Measurements from ENCODE around the gene SNX33.
"Not testable (repeated sequence)": the region's sequence is repeated elsewhere in the genome, so short reads cannot be mapped to it uniquely, and the experiment has no call there.

SNX33 gene

GRCh38 chr15:75699961-75700874, 52.5 kb downstream of the SNX33 start:
- not testable (repeated sequence) for DNase-seq (ENCODE audit: low spot score)

DNA sequence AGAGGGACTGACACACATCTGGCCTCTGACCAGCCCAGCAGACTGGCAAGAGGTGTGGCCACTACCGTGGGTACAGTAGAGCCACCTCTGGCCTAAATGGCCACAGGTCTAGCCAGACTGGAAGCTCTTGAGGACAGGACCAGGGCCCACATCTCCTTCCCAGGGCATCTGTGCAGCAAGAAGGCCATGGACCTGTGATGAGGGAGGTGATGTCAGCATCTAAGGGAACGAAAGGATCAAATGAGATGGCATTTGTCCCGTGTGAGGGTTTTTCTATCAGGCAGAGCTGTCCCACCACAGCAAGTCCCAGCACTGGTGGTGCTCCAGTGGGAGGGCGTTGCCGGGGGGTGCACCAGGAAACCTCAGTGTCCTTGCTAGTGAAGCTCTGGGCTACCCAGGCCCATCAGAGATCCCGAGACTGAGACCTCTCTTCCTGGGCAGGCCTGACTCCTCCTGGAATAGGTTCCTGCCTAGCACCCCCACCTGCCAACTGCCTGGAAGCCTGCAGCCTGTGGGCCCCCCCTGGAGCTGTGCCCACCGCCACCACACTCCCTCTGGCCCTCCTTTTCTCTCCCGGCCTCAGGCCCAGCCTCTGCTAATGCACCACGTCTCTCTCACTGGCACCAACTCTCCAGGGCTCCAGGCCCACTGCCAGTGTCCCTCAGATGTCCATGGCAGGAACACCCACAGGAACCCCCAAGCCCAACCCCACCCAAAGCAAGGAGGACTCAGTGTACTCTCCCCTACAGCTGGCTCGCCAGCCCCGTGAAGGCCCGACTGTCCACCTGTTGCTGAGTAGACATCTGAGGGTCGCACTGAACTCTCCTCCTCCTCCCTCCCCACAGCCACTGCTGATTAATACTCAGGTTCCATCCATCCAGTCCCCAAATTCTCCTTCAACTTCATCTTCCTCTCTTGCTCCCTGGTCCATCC, 53.6 kb downstream of the SNX33 start:
- DNase-seq (ENCODE audit: low spot score) = not testable (repeated sequence)

- no peak for DNase-seq (ENCODE audit: low spot score)
These were observed 54.7 kb downstream of the SNX33 start for GRCh38 chr15:75702436-75702835.

GRCh38 chr15:75703440-75704262, 55.9 kb downstream of the SNX33 start:
- not testable (repeated sequence) for DNase-seq (ENCODE audit: low spot score)

DNA sequence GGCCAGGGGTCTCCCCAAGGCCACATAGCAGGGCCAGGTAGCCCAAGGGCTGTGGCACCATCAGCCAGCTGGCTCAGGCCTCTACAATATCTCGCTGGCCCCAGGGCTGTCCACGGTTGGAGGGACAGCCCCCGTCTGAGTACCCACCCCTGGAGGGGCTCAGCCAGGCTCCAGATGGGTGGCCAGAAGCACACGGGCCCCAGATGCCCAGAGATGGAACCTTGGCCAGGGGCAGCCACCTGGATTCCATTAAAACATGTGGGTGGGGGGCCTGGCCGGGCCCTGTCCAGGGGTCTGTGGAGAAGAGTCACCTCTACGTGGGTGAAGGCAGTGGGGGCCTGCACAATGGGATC, 56.5 kb downstream of the SNX33 start:
- DNase-seq (ENCODE audit: low spot score) = no peak

GRCh38 chr15:75704618-75705017, 56.9 kb downstream of the SNX33 start:
- no peak for DNase-seq (ENCODE audit: low spot score)

DNA sequence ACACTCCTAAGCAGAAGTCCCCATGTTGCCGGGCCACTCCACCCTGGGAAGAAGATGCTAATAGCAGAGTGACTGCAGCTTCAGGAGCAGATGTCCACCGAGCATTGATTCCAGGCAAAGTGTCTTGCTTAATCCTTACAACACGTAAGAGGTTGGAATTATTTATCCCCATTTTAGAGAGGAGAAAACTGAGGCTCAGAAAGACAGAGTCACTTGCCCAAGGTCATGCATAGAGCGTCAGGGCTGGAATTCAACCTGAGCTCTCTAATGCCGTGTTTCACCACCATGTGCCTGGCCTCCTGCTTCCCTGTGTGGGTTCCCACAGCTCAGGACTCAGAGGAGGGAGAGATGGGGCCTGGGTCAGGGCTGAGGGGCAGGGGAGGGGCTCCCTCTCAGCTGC, 57.7 kb downstream of the SNX33 start:
- not testable (repeated sequence) for DNase-seq (ENCODE audit: low spot score)

DNA sequence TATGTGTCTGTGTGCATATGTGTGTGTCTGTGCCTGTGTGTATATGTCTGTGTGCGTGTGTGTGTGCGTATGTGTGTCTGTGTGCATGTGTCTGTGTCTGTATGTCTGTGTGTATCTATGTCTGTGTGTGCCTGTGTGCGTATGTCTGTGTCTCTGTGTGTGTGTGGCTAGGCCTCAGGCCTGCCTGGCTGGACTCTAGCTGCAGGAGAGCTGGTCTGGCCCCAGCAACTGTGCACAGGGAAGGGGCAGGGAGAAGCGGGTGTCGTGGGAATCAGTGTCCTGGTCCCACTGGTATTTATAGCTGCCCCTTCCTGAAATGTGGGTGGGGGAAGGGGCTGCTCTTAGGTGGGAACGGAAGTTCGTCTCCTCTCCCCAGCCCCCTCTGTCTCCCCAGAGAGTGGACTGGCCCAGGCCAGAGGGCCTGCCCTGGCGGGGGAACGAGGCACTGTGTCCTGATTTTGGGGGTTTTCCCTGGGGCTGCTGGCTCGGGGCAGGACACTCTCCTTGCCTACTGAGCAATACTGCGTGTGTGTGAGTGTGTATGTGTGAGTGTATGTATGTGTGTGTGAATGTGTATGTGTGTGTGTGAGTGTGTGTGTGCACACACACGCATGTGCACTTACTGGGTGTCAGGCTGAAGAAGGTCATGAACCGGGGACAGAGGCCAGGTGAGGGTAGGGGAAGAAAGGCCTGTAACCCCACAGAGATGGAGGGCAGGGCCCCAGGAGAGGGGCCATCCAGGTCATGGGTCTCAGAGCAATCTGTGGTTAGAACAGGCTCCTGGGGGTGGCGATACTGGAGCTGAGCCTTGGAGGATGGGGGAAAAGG, 58.4 kb downstream of the SNX33 start:
- no peak for DNase-seq (ENCODE audit: low spot score)

GRCh38 chr15:75706682-75706954, 58.9 kb downstream of the SNX33 start:
- DNase-seq (ENCODE audit: low spot score) = no peak

- DNase-seq (ENCODE audit: low spot score) = not testable (repeated sequence)
These were observed 61.7 kb downstream of the SNX33 start for GRCh38 chr15:75709458-75709857.

GRCh38 chr15:75710874-75711273, 63.2 kb downstream of the SNX33 start:
- DNase-seq (ENCODE audit: low spot score) = not testable (repeated sequence)

- not testable (repeated sequence) for DNase-seq (ENCODE audit: low spot score)
These were observed 63.8 kb downstream of the SNX33 start for GRCh38 chr15:75711495-75711894.
